Activated naive CD8-positive, alpha-beta T cell treated with anti-CD3 and anti-CD28 coated beads for 36 hours (primary cell): ENCODE data around the gene CALHM5. TPM values are rescaled to one million over a fixed set of nuclear protein-coding genes. Genes with fewer than 3 reads are reported as not detected.
"Not testable (repeated sequence)": the region's sequence is repeated elsewhere in the genome, so short reads cannot be mapped to it uniquely, and the experiment has no call there.

Source experiments
- DNase-seq: peaks from one replicate; pipeline ENCODE4 v3.0.0; 2021
- H3K27ac Mint-ChIP-seq: one replicate; pipeline ENCODE4 v1.8.0; 2022; ENCODE audit warnings: mild to moderate bottlenecking, moderate library complexity, mixed read lengths
- H3K27me3 Mint-ChIP-seq: one replicate; pipeline ENCODE4 v1.8.0; 2022; ENCODE audit warnings: mild to moderate bottlenecking, mixed read lengths
- H3K36me3 Mint-ChIP-seq: one replicate; pipeline ENCODE4 v1.8.0; 2021; ENCODE audit warnings: mild to moderate bottlenecking, mixed read lengths
- H3K4me1 Mint-ChIP-seq: one replicate; pipeline ENCODE4 v1.8.0; 2021; ENCODE audit warnings: mixed read lengths
- H3K4me3 Mint-ChIP-seq: one replicate; pipeline ENCODE4 v1.8.0; 2022; ENCODE audit warnings: mild to moderate bottlenecking, moderate library complexity, mixed read lengths
- H3K9me3 Mint-ChIP-seq: one replicate; pipeline ENCODE4 v1.8.0; 2022; ENCODE audit warnings: mixed read lengths
- total RNA-seq, 2 experiments: library from RNA; stranded (reverse); gene quantifications; one replicate each; pipeline ENCODE4 v1.2.3, GENCODE V29; 2021

The CALHM5 gene
- total RNA-seq, 2 experiments from 2014 or later, result not detected

GRCh38 chr6:116491610-116492330 lies 19.7 kb upstream of the CALHM5 start:
- no peaks in the 10 kb centered on the region for H3K4me1 Mint-ChIP-seq
- DNase-seq, result no peak
- H3K27ac Mint-ChIP-seq, result no peak overlapping the region
- H3K9me3 Mint-ChIP-seq, result peaks cover 2% of the 10 kb centered on the region
- no peaks in the 10 kb centered on the region for H3K36me3 Mint-ChIP-seq
- no peak overlapping the region for H3K4me3 Mint-ChIP-seq
- H3K27me3 Mint-ChIP-seq, result peaks cover 5% of the 10 kb centered on the region

GRCh38 chr6:116492331-116493067 lies 18.9 kb upstream of the CALHM5 start:
- Mint-ChIP-seq H3K9me3 (peaks cover 2% of the 10 kb centered on the region), H3K4me3 (no peak overlapping the region)

GRCh38 chr6:116495161-116495560 lies 16.3 kb upstream of the CALHM5 start:
- not testable (repeated sequence) for H3K27ac Mint-ChIP-seq, H3K4me3 Mint-ChIP-seq, H3K27me3 Mint-ChIP-seq, H3K9me3 Mint-ChIP-seq, DNase-seq, H3K36me3 Mint-ChIP-seq, H3K4me1 Mint-ChIP-seq

More at GRCh38 chr6:116492331-116493067, 18.9 kb upstream of the CALHM5 start:
- Mint-ChIP-seq H3K27ac (no peak overlapping the region), H3K4me1 (no peaks in the 10 kb centered on the region), H3K36me3 (no peaks in the 10 kb centered on the region), H3K27me3 (peaks cover 5% of the 10 kb centered on the region)
- DNase-seq, result no peak

- peaks cover 7% of the 10 kb centered on the region for H3K27me3 Mint-ChIP-seq
- H3K4me1 Mint-ChIP-seq, result no peaks in the 10 kb centered on the region
- no peak overlapping the region for H3K27ac Mint-ChIP-seq
- peaks cover 2% of the 10 kb centered on the region for H3K36me3 Mint-ChIP-seq
- no peak overlapping the region for H3K4me3 Mint-ChIP-seq
- peaks cover 4% of the 10 kb centered on the region for H3K9me3 Mint-ChIP-seq
- DNase-seq, result no peak
Observed at GRCh38 chr6:116497113-116497676, 14.2 kb upstream of the CALHM5 start.

GRCh38 chr6:116500969-116501433 lies 10.4 kb upstream of the CALHM5 start:
- peaks cover 2% of the 10 kb centered on the region for H3K36me3 Mint-ChIP-seq
- H3K27me3 Mint-ChIP-seq, result peaks cover 15% of the 10 kb centered on the region
- H3K27ac Mint-ChIP-seq, result no peak overlapping the region
- no peak overlapping the region for H3K4me3 Mint-ChIP-seq
- no peaks in the 10 kb centered on the region for H3K4me1 Mint-ChIP-seq
- peaks cover 4% of the 10 kb centered on the region for H3K9me3 Mint-ChIP-seq
- DNase-seq, result no peak

- H3K4me3 Mint-ChIP-seq, result no peak overlapping the region
- H3K9me3 Mint-ChIP-seq, result peaks cover 10% of the 10 kb centered on the region
- H3K27me3 Mint-ChIP-seq, result peaks cover 12% of the 10 kb centered on the region
- H3K4me1 Mint-ChIP-seq, result no peaks in the 10 kb centered on the region
- H3K36me3 Mint-ChIP-seq, result no peaks in the 10 kb centered on the region
- H3K27ac Mint-ChIP-seq, result no peak overlapping the region
- no peak for DNase-seq
Observed at GRCh38 chr6:116507324-116507723, 4.1 kb upstream of the CALHM5 start.

GRCh38 chr6:116508527-116508926 lies 2.9 kb upstream of the CALHM5 start:
- no peaks in the 10 kb centered on the region for H3K36me3 Mint-ChIP-seq
- H3K27me3 Mint-ChIP-seq, result peaks cover 12% of the 10 kb centered on the region
- DNase-seq, result no peak
- H3K27ac Mint-ChIP-seq, result no peak overlapping the region
- no peaks in the 10 kb centered on the region for H3K4me1 Mint-ChIP-seq
- peaks cover 10% of the 10 kb centered on the region for H3K9me3 Mint-ChIP-seq
- H3K4me3 Mint-ChIP-seq, result no peak overlapping the region

GRCh38 chr6:116512111-116512559 lies 696 bp downstream of the CALHM5 start:
- Mint-ChIP-seq H3K9me3 (peaks cover 8% of the 10 kb centered on the region), H3K4me3 (no peak overlapping the region), H3K36me3 (no peaks in the 10 kb centered on the region), H3K4me1 (no peaks in the 10 kb centered on the region), H3K27ac (no peak overlapping the region), H3K27me3 (peaks cover 4% of the 10 kb centered on the region)
- DNase-seq, result no peak

GRCh38 chr6:116512734-116513133 lies 1.3 kb downstream of the CALHM5 start:
- H3K9me3 Mint-ChIP-seq, result peaks cover 8% of the 10 kb centered on the region
- no peak overlapping the region for H3K27ac Mint-ChIP-seq
- H3K27me3 Mint-ChIP-seq, result peaks cover 4% of the 10 kb centered on the region
- H3K36me3 Mint-ChIP-seq, result no peaks in the 10 kb centered on the region
- DNase-seq, result no peak
- H3K4me1 Mint-ChIP-seq, result no peaks in the 10 kb centered on the region
- H3K4me3 Mint-ChIP-seq, result no peak overlapping the region

GRCh38 chr6:116513224-116513875 lies 1.9 kb downstream of the CALHM5 start:
- H3K4me3 Mint-ChIP-seq, result no peak overlapping the region
- H3K27ac Mint-ChIP-seq, result no peak overlapping the region
- DNase-seq, result no peak
- H3K4me1 Mint-ChIP-seq, result no peaks in the 10 kb centered on the region
- peaks cover 9% of the 10 kb centered on the region for H3K27me3 Mint-ChIP-seq
- peaks cover 5% of the 10 kb centered on the region for H3K9me3 Mint-ChIP-seq
- H3K36me3 Mint-ChIP-seq, result no peaks in the 10 kb centered on the region

- no peaks in the 10 kb centered on the region for H3K4me1 Mint-ChIP-seq
- peaks cover 9% of the 10 kb centered on the region for H3K27me3 Mint-ChIP-seq
- no peak overlapping the region for H3K4me3 Mint-ChIP-seq
- no peaks in the 10 kb centered on the region for H3K9me3 Mint-ChIP-seq
- H3K36me3 Mint-ChIP-seq, result no peaks in the 10 kb centered on the region
- no peak for DNase-seq
- H3K27ac Mint-ChIP-seq, result no peak overlapping the region
Observed at GRCh38 chr6:116514111-116514510, 2.7 kb downstream of the CALHM5 start.

- H3K9me3 Mint-ChIP-seq, result no peaks in the 10 kb centered on the region
- no peaks in the 10 kb centered on the region for H3K4me1 Mint-ChIP-seq
Observed at GRCh38 chr6:116515141-116515540, 3.7 kb downstream of the CALHM5 start.

GRCh38 chr6:116518621-116519368 lies 7.4 kb downstream of the CALHM5 start:
- no peak for DNase-seq
- Mint-ChIP-seq H3K4me3 (no peak overlapping the region), H3K27ac (no peak overlapping the region), H3K36me3 (no peaks in the 10 kb centered on the region), H3K9me3 (no peaks in the 10 kb centered on the region), H3K4me1 (no peaks in the 10 kb centered on the region), H3K27me3 (peaks cover 5% of the 10 kb centered on the region)

More at GRCh38 chr6:116515141-116515540, 3.7 kb downstream of the CALHM5 start:
- H3K36me3 Mint-ChIP-seq, result no peaks in the 10 kb centered on the region
- peaks cover 5% of the 10 kb centered on the region for H3K27me3 Mint-ChIP-seq
- DNase-seq, result no peak
- no peak overlapping the region for H3K4me3 Mint-ChIP-seq
- no peak overlapping the region for H3K27ac Mint-ChIP-seq

- H3K36me3 Mint-ChIP-seq, result no peaks in the 10 kb centered on the region
- H3K27me3 Mint-ChIP-seq, result peaks cover 5% of the 10 kb centered on the region
- no peaks in the 10 kb centered on the region for H3K9me3 Mint-ChIP-seq
- no peak for DNase-seq
- H3K4me1 Mint-ChIP-seq, result no peaks in the 10 kb centered on the region
- no peak overlapping the region for H3K27ac Mint-ChIP-seq
- H3K4me3 Mint-ChIP-seq, result no peak overlapping the region
Observed at GRCh38 chr6:116522896-116523295, 11.5 kb downstream of the CALHM5 start.
